ENCODE results near the gene ELP4. TPM values are rescaled to one million over a fixed set of nuclear protein-coding genes. Genes with fewer than 3 reads are reported as not detected.

Gene ELP4
- total RNA-seq, 6 experiments from 2014 or later, result 7.3 to 16.4 (median 9.2) TPM

DNA sequence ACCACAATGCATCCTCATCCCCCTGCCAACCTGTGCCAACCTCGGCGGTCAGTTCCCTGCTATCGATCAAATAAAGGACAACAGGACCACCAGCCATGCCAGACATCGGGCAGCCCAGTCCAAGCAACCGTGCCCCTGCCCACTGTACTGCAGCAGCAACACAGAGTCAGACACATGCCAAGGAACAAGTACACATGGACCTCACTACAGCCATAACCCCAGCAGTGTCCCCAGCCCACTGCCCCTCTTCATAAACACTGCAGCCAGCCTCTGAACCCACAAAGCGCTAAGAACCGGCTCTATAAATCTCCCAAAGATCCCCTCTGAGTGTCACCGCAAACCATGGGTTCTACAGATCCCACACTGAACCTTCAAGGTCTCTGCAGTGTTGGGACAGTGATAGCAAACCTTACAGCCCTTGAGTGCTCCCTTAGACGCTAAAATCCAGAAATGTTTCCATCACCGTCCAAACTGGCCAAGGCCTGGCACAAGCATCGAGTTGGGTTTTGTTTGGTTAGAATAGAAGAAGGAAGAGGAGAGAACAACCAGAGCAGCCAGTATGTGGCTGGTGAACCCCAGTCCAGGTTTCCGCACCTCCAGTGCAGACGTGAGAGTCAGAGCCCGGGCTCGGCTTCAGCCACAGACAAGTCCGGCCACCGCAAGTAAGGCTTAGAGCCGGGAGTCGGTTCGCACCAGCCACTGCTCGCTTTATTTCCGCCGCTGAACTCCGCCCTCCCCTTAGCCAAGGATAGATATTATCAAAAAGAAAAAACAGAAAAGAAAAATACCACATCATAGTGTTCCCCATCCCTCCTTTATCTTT lies 293.6 kb downstream of the ELP4 start:
- Histone ChIP-seq H3K36me3 (no peaks in the 10 kb centered on the region), H3K27me3 (peaks cover 36 to 73% of the 10 kb centered on the region in 2 donors), H3K9me3 (no peaks in the 10 kb centered on the region), H3K27ac (no peak overlapping the region), H3K4me3 (no peak overlapping the region), H3K4me1 (peaks cover 0 to 20% (median 0%) of the 10 kb centered on the region in 4 donors)
- DNase-seq, result no peak
- intact Hi-C loops (cut with DNase I), result no loop called here
- 8% methylated on average over 18 of the region's 24 CpGs for WGBS (ENCODE audit: insufficient coverage, low coverage, low lambda C conversion rate, missing lambda C conversion rate)
- TF ChIP-seq, protein P1, sequence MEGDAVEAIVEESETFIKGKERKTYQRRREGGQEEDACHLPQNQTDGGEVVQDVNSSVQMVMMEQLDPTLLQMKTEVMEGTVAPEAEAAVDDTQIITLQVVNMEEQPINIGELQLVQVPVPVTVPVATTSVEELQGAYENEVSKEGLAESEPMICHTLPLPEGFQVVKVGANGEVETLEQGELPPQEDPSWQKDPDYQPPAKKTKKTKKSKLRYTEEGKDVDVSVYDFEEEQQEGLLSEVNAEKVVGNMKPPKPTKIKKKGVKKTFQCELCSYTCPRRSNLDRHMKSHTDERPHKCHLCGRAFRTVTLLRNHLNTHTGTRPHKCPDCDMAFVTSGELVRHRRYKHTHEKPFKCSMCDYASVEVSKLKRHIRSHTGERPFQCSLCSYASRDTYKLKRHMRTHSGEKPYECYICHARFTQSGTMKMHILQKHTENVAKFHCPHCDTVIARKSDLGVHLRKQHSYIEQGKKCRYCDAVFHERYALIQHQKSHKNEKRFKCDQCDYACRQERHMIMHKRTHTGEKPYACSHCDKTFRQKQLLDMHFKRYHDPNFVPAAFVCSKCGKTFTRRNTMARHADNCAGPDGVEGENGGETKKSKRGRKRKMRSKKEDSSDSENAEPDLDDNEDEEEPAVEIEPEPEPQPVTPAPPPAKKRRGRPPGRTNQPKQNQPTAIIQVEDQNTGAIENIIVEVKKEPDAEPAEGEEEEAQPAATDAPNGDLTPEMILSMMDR (IDR thresholded peaks at IDR 0.05), result no peak
- no peak for TF ChIP-seq POLR2A (IDR thresholded peaks at IDR 0.05)
- ATAC-seq, result no peak

- WGBS (ENCODE audit: insufficient coverage, low coverage, low lambda C conversion rate, missing lambda C conversion rate), result 7% methylated on average over 9 of the region's 13 CpGs
- TF ChIP-seq, protein P1 (IDR thresholded peaks at IDR 0.05), result no peak
- no peak for TF ChIP-seq POLR2A (IDR thresholded peaks at IDR 0.05)
- Histone ChIP-seq H3K4me1 (peaks cover 0 to 15% (median 0%) of the 10 kb centered on the region in 4 donors), H3K9me3 (no peaks in the 10 kb centered on the region), H3K4me3 (no peak overlapping the region), H3K27me3 (peaks cover 37 to 73% of the 10 kb centered on the region in 2 donors), H3K27ac (no peak overlapping the region), H3K36me3 (no peaks in the 10 kb centered on the region)
- ATAC-seq (no peak), DNase-seq (no peak)
- intact Hi-C loops (cut with DNase I), result no loop called here
Observed at GRCh38 chr11:31803813-31804311, 294.3 kb downstream of the ELP4 start.

GRCh38 chr11:31804312-31805036 lies 294.9 kb downstream of the ELP4 start:
- Histone ChIP-seq H3K4me3 (no peak overlapping the region), H3K4me1 (peaks cover 0 to 11% (median 0%) of the 10 kb centered on the region in 4 donors), H3K27ac (no peak overlapping the region), H3K9me3 (no peaks in the 10 kb centered on the region), H3K36me3 (no peaks in the 10 kb centered on the region), H3K27me3 (peaks cover 37 to 72% of the 10 kb centered on the region in 2 donors)
- WGBS (ENCODE audit: insufficient coverage, low coverage, low lambda C conversion rate, missing lambda C conversion rate), result 4% methylated on average over 22 of the region's 41 CpGs
- DNase-seq (no peak), ATAC-seq (no peak)
- TF ChIP-seq, protein P1 (IDR thresholded peaks at IDR 0.05), result no peak
- intact Hi-C loops (cut with DNase I), result no loop called here

- 3% methylated on average over 22 of the region's 51 CpGs for WGBS (ENCODE audit: insufficient coverage, low coverage, low lambda C conversion rate, missing lambda C conversion rate)
- Histone ChIP-seq H3K27me3 (peaks cover 39 to 73% of the 10 kb centered on the region in 2 donors), H3K27ac (no peak overlapping the region), H3K4me3 (no peak overlapping the region), H3K4me1 (peaks cover 0 to 16% (median 3%) of the 10 kb centered on the region in 4 donors), H3K9me3 (no peaks in the 10 kb centered on the region), H3K36me3 (no peaks in the 10 kb centered on the region)
- no peak for TF ChIP-seq POLR2A (IDR thresholded peaks at IDR 0.05)
- TF ChIP-seq, protein P1 (IDR thresholded peaks at IDR 0.05), result no peak
- peak in 1 of 3 donors; percentile 22 for DNase-seq
- intact Hi-C loops (cut with DNase I), result no loop called here
- no peak for ATAC-seq
Observed at GRCh38 chr11:31805037-31805628, 295.6 kb downstream of the ELP4 start.
